GM21825 (cell line): Measurements from ENCODE around the gene WIF1.

ENCODE experiments used
- ATAC-seq: cut with Tn5 transposase; IDR thresholded peaks from one replicate; pipeline ENCODE4 v1.9.1; 2021; ENCODE audit warnings: mild to moderate bottlenecking, moderate library complexity; ENCODE audit not compliant: unreplicated experiment

WIF1 gene

DNA sequence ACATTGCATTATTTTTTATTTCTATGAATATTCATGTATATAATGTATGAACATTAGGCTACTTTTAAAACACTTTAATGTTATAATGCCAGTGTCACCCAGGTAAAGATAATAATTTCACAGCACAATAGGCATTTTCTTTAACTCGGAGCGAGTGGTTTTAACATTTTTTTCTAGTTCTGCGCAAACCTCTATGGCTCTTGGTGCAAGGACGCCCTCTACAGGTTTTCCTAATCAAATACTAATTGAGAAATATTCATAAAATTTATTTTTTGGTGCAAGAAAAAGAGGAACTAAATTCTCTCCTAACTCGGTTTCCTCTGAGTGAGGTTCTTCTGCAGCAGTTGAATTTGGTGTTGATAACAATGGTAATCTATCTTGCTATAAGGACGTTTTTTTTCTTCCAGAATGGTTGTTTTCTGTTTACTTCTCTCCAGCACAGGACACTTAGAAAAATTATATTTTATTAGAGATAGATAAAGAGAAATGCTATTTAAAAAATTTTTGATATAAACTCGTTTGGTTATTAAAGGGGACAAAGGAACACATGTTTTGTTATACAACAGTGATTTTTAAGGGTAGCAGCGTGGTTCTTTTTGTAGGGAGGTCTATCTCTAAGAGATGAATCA is 2.4 kb upstream of the WIF1 start:
- ATAC-seq = no peak

GRCh38 chr12:65122703-65123102 is 1.6 kb upstream of the WIF1 start:
- no peak for ATAC-seq

DNA sequence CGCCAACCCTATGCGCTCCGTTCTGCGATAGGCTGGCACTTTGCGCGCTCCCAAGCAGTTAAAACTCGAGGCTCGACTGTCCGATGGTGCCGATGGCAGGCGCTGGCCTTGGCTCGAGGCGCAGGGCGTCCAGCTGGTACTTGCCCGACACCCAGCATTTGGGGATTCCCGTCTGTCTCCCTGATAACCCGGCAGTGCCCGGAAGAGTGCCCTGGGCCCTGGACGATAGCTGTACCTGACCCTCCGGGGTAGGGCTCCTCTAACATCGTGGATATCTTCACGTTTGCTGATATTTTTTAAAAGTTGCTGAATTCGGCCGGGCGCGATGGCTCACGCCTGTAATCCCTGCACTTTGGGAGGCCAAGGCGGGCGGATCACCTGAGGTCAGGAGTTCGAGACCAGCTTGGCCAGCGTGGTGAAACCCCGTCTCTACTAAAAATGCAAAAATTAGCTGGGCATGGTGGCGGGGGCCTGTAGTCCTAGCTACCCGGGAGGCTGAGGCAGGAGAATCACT is 908 bp upstream of the WIF1 start:
- ATAC-seq = no peak

DNA sequence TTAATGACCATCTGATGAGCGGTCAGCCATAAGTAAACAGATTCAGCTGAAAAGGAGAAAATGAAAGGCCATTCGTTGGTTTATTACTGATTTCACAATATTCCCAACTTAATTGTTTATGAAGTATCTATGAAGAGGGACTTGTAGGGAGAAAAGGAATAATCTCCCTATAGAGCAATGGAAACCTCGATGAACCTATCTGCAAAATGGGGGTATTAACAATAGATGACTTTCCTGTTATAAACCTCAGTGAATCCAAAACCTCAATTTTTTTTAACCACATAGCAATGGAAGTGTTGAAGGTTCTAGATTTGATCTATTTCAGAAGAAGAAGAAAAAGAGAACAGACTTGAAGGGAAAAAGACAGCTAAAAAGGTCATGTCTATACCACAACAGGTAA is 2.0 kb downstream of the WIF1 start:
- no peak for ATAC-seq

- ATAC-seq = no peak
Observed at GRCh38 chr12:65113621-65114035, 7.5 kb downstream of the WIF1 start.

- ATAC-seq = no peak
Observed at GRCh38 chr12:65106948-65107347, 14.2 kb downstream of the WIF1 start.

DNA sequence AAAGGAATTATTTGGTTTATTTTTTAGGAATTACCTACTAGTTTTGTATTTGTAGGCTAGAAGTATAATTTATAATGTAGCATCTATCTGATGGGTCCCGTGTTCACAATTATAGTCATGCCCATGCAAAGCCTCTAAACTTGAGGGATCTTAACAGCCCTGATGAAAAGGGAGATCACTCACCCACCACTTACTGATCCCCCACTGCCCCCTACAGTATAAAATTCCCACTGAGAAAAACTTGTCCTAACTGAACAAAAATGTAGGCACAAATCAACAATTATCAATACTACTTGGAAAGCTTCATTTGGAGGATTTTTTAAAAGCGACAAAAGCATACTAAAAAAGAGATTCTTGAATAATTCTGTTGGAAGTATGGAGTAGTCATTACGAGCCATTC is 21.0 kb downstream of the WIF1 start:
- no peak for ATAC-seq

DNA sequence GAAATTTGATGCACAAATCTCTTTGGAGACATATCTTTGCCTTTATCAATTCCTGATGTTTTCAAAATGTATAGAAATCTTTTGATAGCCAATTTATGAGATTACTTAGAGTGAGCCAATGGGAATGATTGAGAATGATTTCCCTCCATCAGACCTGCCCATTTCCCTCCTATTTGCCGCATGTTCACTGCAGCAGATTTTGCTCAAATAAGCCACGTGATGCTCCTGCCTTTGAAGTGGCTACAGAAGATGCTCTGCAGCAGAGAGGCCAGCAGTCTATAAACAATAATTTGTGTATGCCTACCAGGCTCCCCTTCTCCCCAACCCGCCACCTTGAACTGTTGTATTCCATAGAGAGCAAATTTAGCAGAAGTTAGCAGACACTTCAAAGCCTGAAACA is 21.9 kb downstream of the WIF1 start:
- no peak for ATAC-seq

- no peak for ATAC-seq
Observed at GRCh38 chr12:65098364-65098763, 22.7 kb downstream of the WIF1 start.

DNA sequence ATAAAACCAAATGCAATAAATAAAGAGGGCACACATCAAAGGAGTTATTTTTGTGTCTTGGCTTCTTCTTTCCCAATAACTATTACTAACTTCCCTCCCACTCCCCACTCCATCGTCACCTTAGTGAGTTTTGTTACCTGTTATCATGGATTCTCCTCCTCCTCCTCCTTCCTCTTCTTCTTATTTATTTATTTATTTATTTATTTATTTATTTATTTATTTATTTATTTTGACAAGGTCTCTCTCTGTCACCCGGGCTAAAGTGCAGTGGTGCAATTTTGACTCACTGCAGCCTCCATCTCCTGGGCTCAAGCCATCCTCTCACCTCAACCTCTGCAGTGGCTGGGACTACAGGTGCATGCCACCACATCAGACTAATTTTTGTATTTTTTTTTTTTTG is 26.4 kb downstream of the WIF1 start:
- ATAC-seq = no peak

GRCh38 chr12:65093606-65094005 is 27.5 kb downstream of the WIF1 start:
- no peak for ATAC-seq

DNA sequence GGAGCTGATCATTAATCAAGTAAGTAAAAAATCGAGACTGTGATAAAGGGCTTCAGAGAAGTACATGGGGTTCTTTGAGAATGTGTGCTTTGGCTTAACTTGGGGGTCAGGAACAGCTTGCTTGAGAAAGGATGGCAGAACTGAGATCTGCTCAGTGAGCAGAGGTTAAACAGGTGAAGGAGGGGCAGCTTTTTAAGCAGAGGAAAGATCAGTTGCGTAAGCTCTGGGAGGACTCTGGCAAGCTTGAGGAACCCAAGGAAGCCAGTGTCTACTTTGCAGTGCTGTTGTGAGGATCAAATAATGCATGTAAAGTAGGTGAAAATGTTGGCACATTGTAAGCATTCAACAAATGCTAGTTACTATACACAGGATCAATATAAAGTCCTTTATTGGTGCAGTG is 30.6 kb downstream of the WIF1 start:
- ATAC-seq = no peak

DNA sequence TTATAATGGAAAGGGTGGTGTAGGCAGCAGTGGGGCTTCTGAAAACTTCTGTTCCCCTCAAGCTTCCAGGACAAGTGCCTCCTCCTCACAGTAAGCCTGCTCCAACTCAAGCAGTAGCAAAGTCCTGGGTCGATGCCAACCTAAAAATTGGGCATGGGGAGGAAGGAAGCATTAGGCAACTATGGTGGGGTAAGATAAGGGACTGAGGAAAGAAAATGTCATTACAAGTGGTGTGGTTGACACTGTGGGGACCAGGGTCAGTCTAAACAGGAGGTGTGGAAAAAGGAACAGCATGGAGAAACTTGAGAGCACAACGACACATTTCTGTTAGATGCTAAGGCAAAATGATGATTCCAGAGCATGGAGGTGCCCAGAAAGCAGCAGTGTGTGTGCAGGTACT is 34.9 kb downstream of the WIF1 start:
- ATAC-seq = no peak

- ATAC-seq = no peak
Observed at GRCh38 chr12:65084579-65084978, 36.5 kb downstream of the WIF1 start.

DNA sequence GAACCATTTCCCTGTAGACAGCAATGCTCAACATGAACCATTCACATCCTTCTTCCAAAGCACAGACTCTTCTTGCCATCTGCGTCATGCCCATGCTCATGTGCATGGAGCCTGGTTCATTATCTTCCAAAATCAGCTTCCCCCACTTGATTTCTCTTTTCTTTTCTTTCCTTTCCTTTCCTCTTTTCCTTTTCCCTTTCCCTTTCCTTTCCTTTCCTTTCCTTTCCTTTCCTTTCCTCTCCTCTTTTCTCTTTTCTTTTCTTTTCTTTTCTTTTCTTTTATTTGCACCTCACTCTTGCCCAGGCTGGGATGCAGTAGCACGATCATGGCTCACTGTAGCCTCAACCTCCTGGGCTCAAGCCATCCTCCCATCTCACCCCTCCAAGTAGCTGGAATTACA is 37.5 kb downstream of the WIF1 start:
- ATAC-seq = no peak

GRCh38 chr12:65082406-65082805 is 38.7 kb downstream of the WIF1 start:
- no peak for ATAC-seq

GRCh38 chr12:65081496-65081895 is 39.6 kb downstream of the WIF1 start:
- no peak for ATAC-seq

- ATAC-seq = no peak
Observed at GRCh38 chr12:65074932-65075331, 46.2 kb downstream of the WIF1 start.

- ATAC-seq = no peak
Observed at GRCh38 chr12:65069336-65069735, 51.8 kb downstream of the WIF1 start.

DNA sequence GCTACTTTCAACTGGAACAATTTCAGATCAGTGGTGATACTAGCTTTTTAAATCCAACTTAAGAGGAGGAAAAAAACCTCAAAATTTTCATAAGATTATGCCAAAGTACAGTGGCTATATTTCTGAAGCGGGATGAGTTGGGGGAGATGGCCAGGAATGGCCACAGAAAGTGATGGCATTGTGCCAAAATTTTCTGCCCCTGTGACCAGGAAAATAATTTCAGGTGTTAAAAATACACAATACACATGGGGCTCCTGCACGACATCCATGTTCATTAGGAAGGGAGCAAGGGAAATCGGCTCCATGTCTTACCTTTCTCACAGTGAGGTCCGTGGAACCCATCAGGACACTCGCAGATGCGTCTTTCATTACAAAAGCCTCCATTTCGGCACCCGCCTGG is 53.7 kb downstream of the WIF1 start:
- ATAC-seq = no peak

DNA sequence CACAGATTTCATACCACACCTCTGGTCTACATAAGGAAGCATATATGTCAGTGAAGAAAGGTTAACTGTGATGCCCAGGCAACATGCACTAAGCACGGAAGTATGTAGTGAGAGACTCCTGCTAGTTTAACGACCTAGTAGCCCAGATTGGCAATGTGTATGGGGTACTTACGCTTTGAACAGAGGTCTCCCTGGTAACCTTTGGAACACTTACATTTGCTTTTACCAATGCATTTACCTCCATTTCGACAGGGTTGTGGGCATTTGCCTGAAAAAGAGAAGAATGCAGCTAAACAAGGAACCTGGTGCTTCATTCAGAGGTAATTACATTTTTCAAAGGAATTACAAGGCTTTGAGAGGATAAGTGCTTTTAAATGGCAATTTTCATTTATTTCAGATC is 65.2 kb downstream of the WIF1 start:
- no peak for ATAC-seq

- ATAC-seq = no peak
Observed at GRCh38 chr12:65051218-65051617, 69.9 kb downstream of the WIF1 start.

GRCh38 chr12:65045269-65045668 is 75.8 kb downstream of the WIF1 start:
- no peak for ATAC-seq
